ENCODE measurements around the gene ECSCR.

The ECSCR gene

DNA sequence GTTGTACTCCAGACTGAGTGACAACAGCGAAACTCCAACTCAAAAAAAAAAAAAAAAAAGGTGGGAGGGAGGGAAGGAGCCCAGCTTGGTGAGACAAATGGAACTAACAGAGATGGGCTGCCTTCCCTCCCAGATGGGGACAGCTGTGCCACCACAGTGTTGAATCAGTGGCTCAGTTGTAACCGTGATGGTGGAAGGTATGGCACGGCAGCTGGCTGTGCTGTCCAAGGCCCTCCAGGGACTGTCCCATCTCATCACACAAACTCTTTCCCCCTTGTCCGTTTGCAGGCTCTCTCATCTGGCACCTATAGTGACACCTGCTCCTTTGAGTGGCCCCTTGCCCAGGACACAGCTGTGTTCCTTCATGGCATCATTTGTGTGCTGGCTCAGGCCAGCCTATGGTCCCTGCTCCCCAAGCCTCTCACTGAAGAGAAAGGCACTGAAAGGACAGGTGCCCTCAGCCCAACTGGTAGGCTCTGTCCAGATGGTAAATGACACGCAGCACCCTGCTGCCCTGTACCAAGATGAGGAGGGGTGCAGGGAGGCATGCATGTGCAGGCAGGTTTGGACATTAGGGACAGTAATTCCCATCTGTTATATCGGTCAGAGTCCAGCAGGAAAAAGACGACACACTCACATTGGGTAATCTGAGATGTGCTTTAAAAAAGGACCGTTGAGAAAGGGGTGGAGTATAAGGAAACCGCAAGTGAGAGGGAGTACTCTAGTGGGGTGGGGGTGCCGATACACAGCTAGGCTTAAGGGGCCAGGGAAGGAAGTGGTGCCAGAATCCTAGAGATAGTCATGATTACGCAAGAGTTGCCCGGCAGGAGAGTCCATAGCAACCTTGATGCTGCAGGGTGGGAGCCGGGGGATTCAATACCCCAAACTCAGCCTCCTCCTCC, 12.6 kb upstream of the ECSCR start:
- DNase-seq (ENCODE audit: low read depth): peak; percentile 40

DNA sequence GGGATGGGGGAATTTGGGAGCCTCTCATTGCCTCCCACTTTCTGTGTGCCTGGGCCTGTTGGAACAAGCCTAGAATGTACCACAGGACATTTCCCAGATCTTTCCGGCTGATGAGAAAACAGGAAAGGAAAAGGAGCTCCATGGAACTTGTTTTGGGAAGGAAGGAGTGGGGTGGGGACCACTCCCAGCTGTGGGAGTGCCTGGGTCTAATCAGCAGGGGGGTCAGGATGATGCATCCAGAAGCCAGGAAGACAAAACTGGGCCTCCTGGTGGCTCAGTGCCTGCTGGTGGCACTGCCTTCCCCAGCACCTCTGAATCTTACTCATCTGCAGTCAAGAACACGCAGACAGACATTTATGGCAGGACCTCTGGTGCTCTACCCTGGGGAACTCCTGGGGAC, 11.0 kb upstream of the ECSCR start:
- DNase-seq (ENCODE audit: low read depth): peak; percentile 4

DNA sequence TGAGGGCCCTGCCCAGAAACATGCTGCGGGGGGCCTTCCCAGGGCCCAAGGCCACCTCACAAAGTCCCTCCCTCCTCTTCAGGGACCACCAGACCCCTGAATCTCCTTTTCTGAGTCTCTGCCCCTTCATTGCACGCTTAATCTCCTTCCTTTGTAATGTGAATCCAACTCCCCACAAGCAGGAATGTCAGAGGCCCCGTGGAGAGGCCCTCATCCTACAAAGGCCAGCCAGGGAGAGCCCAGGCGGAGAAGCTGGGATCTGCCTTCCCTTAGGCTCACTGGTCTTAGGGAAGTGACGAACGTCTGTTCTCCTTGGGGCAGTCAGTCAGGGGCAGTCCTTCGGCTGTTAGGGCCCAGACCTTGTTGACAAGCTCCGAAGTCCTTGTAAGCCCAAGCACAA, 10.6 kb upstream of the ECSCR start:
- no peak for DNase-seq (ENCODE audit: low read depth)

DNA sequence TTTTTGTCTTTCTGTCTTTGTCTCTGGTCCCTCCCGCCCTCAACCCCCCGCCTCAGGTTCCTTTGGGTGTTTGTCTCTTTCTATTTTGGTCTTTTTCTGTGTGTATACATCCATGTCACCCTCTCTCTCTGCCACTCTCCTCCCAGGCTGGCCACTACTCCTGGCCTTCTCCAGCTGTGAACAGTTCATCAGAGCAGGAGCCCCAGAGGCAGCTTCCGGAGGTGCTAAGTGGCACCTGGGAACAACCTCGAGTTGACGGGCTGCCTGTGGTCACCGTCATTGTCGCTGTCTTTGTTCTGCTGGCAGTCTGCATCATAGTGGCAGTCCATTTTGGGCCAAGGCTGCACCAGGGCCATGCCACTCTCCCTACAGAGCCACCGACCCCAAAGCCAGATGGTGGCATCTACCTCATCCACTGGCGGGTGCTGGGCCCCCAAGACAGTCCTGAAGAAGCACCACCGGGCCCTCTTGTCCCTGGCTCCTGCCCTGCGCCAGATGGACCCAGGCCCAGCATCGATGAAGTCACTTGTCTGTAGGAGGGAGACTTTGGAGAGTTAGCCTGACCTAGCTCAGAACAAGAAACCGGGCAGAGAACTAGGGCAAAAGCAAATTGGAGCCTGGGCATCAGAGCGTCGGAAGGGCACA, 10.0 kb upstream of the ECSCR start:
- no peak for DNase-seq (ENCODE audit: low read depth)

DNA sequence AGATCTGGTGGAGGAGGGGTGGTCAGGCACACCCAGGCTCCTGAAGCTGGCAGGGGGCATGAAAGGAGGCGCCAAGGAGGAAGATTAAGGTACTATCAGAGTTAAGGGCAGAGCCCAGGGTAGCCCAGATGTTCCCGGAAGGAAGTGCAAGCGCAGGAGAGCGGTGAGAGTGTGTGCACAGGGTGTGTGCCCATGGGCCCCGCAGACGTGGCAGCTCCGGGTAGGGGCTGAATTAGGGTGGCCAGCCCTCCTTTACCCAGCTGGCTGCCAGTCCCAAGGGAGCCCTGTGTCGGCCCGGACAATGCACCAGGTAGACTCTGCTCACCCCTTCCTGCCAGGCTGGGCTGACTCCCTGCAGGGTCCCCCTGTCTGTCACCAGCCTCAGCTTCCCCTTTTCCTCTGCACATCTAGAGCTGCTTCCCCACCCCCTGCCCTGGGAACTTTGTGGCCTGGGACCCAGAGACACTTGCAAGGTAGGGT, 8.3 kb upstream of the ECSCR start, which contains the start of gene SMIM33:
Gene SMIM33 (plus strand): TSS at position 184 of the 480 bp plus-strand sequence. CDS start 118 bp downstream, at position 302.
- no peak for DNase-seq (ENCODE audit: low read depth)

DNA sequence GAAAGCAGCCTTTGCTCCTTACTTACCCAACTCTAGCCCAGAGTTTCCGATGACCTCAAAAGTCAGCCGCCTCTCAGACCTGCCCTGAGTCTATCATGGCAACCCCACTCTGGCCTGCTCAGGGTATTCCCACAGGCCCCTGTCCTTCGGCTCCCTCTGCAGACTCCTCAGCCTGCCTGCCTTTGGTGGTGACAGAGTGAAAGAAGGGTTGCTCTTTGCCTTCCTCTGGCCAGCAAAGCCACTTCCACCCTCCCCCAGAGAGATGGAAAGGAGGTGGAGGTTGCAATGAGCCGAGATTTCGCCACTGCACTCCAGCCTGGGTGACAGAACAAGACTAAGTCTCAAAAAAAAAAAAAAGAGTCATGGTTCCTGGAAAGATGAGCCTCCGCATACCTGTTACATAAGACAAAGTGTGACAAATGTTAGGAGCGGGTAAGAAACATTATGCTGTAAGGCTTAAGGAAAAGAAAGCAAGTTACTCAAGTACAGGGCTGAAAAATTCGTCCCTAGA, 5.9 kb upstream of the ECSCR start:
- DNase-seq (ENCODE audit: low read depth): no peak

DNA sequence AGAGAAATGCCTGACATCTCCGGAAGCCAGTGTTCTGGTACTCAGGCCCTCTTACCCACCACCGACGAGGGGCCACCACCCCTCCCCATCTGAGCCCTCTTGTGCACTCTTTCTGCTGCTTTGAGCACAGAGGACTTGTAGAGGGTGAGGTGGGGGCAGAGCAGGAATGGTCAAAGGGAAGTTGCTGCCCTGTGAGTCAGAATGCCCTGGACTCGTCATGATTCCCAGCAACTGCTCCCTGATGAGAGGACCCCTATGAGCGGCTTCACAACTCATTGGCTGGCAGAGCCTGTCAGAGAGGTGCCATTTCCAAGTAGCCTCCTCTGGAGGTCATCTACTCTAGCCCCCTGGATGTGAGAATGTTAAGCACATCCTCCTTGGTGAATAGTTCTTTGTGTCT, 845 bp downstream of the ECSCR start:
- peak; percentile 51 for DNase-seq (ENCODE audit: low read depth)

DNA sequence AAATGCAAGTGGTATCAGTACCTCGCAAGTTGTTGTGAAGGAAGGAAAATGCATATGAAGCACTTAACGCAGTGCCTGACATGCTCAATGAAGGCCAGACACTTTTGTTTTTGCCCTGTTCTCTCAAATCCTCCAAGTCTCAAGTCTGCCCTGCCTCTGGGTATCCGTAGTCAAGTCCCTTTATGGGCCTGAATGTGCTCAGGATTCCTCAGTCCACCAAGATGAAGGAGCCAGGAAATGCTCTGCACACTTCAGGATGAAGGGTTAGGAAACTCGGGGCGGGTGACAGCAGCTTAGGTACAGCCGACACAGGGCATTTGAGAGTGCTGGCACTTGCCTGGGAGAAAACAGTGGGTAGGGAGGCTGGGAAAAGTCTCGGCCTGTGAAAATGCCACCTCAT, 1.4 kb downstream of the ECSCR start:
- DNase-seq (ENCODE audit: low read depth): no peak

DNA sequence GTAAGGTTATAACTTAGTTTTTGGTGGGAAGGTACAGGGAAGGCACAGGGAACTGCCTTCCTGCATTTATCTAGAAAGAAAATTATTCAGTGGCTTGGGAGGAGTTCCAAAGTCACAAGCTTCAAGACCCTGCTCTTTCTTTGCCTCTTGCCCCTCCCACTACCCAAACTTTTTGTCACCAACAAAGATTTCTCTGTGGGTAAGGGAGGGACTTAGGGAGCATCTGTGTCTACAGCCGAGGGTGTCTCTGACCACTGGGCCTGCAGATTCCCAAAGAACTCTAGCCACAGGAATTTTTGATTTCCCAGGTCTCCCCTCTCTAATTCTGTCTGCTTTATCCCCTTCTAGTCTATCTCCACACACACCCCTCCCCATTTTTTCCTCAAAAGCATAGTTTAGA, 2.1 kb downstream of the ECSCR start:
- DNase-seq (ENCODE audit: low read depth): no peak

DNA sequence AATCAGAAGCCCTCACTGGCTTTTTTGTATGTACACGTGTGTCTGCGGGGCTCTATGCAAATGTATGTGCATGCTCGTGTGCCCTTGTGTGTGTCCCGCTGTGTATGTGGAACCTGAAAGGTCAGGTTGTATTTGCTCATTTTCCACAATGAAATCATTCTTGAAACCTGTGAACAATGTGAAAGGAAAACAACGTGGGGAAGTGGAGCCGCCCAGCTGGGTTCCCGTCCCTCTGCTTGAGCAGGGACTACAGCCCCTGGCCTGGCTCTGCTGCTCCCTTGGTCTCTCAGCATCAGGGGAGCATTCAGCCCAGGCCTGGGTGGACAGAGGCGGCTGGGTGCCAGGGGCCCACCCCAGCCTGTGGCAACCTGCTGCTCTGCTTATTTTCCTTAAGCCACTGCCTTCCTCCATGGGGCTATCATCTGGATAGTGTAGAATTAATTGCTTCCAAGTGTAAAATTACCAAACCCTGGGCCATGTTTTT, 3.0 kb downstream of the ECSCR start:
- DNase-seq (ENCODE audit: low read depth): no peak

DNA sequence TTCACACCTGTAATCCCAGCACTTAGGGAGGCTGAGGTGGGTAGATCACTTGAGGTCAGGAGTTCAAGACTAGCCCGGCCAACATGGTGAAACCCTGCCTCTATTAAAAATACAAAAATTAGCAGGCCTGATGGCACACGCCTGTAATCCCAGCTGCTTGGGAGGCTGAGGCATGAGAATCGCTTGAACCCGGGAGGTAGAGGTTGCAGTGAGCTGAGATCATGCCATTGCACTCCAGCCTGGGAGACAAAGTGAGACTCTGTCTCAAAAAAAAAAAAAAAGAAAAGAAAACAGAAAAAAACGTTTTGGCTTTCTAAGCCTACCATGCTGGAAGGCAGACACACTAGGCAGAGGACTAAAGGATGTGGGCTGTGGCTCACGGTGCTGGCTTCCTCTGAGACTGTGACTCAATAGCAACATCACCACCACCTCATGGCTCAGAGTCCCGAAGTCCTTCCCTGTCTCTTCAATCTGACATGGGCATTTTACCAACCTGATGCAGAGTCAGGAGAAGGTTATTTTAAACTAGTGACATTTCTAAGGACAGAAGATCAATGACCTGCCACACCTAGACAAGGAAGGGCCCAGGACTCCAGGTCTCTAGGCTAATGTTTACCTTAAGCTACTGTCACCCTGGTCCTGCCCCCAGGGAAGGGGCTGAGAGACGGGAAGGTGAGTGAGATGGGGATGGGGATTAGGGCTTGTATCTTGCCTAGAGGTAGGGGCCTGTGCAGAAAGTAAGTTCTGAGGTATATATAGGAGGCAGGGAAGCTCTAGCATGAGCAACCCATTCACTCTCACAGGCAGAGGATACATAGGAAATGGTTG, 3.7 kb downstream of the ECSCR start:
- DNase-seq (ENCODE audit: low read depth): peak; percentile 83

DNA sequence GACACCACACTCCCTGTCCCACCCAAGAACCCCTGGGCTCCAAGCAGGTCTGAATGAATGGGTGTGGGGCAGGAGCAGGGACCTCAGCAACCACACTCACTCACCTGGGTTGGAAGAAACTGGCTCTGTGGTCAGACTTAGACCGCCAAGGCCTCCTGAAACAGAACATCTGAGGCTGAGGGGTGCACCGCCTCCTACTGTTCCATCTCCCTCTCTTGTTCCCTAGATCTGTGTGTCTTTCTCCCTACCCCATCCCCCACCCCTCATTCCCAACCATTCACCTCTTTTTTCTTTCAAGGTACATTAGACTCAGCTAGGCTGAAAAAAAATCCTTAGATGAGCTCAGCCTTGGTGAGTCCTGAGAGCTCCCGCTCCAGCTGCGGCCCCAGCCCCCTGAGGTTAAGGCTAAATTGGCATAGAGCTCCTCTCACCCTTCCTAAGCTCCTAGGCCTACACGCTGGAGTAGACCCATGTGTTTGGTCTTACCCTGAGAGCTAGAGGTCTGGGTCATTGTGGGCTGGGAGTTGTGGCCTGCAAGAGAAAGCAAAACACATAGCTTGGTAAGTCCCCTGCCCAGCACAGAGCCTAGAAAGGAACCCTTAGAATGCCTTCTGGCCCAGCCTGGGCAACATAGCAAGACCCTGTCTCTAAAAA, 4.8 kb downstream of the ECSCR start:
- no peak for DNase-seq (ENCODE audit: low read depth)

DNA sequence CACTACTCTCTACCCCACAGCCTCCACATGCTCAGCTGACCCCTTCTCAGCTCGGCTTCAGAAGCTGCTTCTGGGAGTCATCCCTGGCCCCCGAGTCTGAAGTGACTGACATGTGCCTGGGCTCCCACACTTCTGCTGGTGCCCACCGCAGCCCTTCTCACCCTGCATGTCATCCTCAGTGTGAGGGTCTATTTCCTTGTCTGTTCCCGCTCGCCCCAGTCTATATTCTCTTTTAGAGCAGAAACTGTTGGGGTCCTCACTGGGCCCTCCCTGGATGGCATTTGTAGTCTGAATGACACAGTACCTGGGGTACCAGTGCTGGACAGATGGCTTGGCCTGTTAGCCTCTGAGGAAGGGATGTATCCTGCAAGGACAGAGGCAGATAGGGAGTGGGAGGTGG, 5.3 kb downstream of the ECSCR start:
- DNase-seq (ENCODE audit: low read depth): no peak

DNA sequence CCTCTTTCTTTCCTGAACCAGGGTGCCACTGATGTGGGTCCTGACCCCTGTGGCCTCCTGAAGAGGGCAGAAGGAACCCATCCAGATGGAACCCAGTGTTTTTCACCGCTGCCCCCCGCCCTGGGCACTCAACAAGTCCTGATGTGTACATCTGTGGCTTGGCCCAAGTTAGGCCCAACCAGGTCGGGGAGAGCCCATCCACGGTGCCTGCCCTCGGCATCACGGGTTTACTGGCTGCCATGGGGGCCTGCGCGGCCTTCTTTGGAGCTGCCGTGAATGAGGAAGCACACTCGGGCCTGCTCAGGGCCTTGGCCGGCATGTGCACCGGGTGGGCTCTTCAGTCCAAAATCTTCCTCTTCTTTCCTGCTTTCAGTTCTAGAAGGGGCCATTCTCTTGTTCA, 5.8 kb downstream of the ECSCR start:
- no peak for DNase-seq (ENCODE audit: low read depth)

DNA sequence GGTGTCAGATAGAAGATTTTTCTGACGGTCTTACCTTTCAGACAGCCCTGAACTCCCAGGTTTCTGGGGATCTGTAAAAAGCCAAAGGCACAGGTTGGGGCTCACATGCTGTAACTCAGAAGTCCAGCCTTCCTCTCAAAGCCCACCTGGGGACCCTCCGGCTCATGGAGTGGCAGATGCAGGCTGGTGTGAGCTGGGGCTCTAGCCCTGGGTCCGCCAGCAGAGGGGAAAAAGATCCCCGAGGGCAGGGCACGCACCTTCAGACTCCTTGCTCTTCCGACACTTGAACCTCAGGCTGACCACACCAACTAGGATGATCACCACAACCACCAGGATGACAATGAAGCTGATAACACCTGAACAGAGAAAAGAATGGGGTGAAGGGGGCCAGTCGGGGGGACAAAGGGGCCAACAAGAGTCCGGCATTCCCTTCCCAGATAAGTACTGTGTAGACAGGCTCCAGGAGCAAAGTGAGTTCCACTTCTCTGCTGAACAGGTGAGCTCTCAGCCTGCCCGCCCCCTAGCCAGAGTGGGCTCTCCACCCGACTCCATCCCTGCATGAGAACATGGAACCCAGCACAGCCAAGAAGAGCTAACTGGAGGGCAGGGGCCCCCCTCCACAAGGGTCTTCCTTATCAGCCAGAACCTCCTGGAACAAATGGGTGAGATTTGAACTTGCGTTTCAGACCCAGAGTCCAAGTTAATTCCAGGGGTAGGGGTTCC, 7.8 kb downstream of the ECSCR start:
- DNase-seq (ENCODE audit: low read depth): no peak

DNA sequence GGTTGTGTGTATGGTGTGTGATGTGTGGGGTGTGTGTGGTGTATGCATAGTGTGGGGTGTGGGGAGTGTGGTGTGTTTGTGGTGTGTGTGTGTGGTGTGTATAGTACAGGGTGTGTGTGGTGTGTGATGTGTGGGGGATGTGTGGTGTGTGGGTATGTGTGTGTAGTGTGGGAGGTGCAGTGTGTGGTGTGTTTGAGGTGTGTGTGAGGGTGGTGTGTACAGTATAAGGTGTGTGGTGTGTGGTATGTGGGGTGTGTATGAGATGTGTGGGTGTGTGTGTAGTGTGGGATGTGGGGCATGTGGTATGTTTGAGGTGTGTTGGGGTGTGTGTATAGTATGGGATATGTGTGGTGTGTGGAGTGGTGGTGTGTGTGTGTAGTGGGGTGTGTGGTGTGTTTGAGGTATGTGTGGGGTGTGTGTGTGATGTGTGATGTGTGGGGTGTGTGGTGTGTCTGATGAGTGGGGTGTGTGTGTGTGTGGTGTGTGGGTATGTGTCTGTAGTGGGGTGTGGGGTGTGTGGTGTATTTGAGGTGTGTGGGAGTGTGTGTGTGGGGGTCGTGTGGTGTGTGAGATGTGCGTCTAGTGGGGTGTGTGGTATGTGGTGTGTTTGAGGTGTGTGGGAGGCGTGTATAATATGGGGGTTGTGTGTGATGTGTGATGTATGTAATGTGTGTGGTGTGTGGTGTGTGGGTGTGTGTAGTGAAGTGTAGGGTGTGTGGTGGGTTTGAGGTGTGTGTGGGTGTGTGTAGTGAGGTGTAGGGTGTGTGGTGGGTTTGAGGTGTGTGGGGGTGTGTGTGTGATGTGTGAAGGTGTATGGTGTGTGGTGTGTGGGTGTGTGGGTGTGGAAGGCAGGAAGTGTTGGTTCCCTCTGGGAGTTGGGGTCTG, 8.6 kb downstream of the ECSCR start:
- no peak for DNase-seq (ENCODE audit: low read depth)

DNA sequence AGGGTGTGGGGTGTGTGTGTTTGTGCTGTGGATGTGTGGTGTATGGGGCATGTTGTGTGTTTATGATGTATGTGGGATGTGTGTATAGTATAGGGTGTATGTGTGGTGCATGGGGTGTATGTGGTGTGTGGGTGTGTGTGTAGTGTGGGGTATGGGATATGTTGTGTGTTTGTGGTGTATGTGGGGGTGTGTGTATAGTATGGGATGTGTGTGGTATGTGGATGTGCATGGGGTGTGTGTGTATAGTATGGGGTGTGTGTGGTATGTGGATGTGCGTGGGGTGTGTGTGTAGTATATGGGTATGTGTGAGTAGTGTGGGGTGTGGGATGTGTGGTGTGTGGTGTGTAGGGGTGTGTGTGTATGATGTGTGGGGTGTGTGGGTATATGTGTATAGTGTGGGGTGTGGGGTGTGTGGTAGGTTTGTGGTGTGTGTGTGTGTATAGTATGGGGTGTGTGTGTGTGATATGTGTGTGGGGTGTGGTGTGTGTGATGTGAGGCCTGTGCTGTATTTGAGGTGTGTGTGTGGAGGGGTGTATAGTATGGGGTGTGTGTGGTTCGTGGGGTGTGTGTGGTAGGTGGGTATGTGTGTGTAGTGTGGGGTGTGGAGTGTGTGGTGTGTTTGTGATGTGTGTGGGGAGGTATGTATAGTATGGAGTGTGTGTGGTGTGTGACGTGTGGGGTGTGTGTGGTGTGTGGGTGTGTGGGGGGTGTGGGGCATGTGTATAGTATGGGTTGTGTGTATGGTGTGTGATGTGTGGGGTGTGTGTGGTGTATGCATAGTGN, 10.5 kb downstream of the ECSCR start:
- DNase-seq (ENCODE audit: low read depth): no peak

DNA sequence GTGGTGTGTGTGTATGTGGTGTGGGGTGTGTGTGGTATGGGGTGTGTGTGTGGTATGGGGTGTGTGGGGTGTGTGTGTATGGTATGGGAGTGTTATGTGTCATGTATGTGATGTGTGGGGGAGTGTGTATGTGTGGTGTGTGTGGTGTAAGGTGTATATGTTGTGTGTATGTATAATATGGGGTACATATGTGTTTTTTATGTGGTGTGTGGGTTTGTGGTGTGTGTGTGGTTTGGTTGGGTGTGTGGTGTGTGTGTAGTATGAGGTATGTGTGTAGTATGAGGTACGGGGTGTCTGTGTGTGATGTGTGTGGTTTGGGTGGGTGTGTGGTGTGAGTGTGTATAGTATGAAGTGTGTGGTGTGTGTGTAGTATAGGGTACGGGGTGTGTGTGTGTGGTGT, 11.4 kb downstream of the ECSCR start:
- DNase-seq (ENCODE audit: low read depth): no peak

Data from stromal cell of bone marrow (primary cell).